SK-N-SH treated with all-trans-retinoic acid at 6 μM for 48 hours (cell line): Measurements from ENCODE around the gene UBE2U.

Experiments
- ATAC-seq: fragments of 200-7000 bp; cut with Tn5 transposase; 3 replicates; pipeline ENCODE4 v1.9.1; 2020; ENCODE audit warnings: mild to moderate bottlenecking, moderate library complexity
- BACH2 ChIP-seq: fragments of 250-450 bp; sonication (Bioruptor Pico); IDR thresholded peaks from 2 replicates; pipeline ENCODE4 v1.9.0; 2021; ENCODE audit warnings: mild to moderate bottlenecking, borderline replicate concordance
- CREB5 ChIP-seq: fragments of 250-450 bp; sonication (Bioruptor Pico); IDR thresholded peaks from 2 replicates; pipeline ENCODE4 v1.5.1; 2020; ENCODE audit warnings: low read depth, mild to moderate bottlenecking, moderate library complexity
- CSRNP3 ChIP-seq: fragments of 250-450 bp; sonication (Bioruptor Pico); IDR thresholded peaks from 2 replicates; pipeline ENCODE4 v1.5.1; 2021; ENCODE audit warnings: mild to moderate bottlenecking, moderate library complexity
- ESRRG ChIP-seq: fragments of 250-450 bp; sonication (Bioruptor Pico); IDR thresholded peaks from 2 replicates; pipeline ENCODE4 v1.6.1; 2021; ENCODE audit warnings: mild to moderate bottlenecking
- GLIS3 ChIP-seq: fragments of 250-450 bp; sonication (Bioruptor Pico); IDR thresholded peaks from 2 replicates; pipeline ENCODE4 v1.5.0; 2020; ENCODE audit warnings: mild to moderate bottlenecking, moderate library complexity
- ISL1 ChIP-seq: fragments of 250-450 bp; sonication (Bioruptor Pico); IDR thresholded peaks from 2 replicates; pipeline ENCODE4 v2.1.2; 2022; ENCODE audit warnings: mild to moderate bottlenecking, moderate library complexity
- OSR1 ChIP-seq: fragments of 250-450 bp; sonication (Bioruptor Pico); IDR thresholded peaks from 2 replicates; pipeline ENCODE4 v1.8.0; 2022; ENCODE audit warnings: moderate library complexity, mild to moderate bottlenecking, inconsistent platforms
- PATZ1 ChIP-seq: fragments of 250-450 bp; sonication (Bioruptor Pico); IDR thresholded peaks from 2 replicates; pipeline ENCODE4 v1.8.0; 2020; ENCODE audit warnings: mild to moderate bottlenecking, moderate library complexity, borderline replicate concordance
- POU6F1 ChIP-seq: fragments of 250-450 bp; sonication (Bioruptor Pico); IDR thresholded peaks from 2 replicates; pipeline ENCODE4 v1.8.0; 2021; ENCODE audit warnings: low read depth, mild to moderate bottlenecking, moderate library complexity, borderline replicate concordance
- PPARA ChIP-seq: fragments of 250-450 bp; sonication (Bioruptor Pico); IDR thresholded peaks from 2 replicates; pipeline ENCODE4 v1.5.0; 2020; ENCODE audit warnings: mild to moderate bottlenecking, borderline replicate concordance
- RARB ChIP-seq: fragments of 250-450 bp; sonication (Bioruptor Pico); IDR thresholded peaks from 2 replicates; pipeline ENCODE4 v1.8.0; 2021; ENCODE audit warnings: mild to moderate bottlenecking, moderate library complexity
- SNAI2 ChIP-seq: fragments of 250-450 bp; sonication (Bioruptor Pico); IDR thresholded peaks from 2 replicates; pipeline ENCODE4 v1.5.0; 2020; ENCODE audit warnings: mild to moderate bottlenecking, moderate library complexity
- TOX ChIP-seq: fragments of 250-450 bp; sonication (Bioruptor Pico); IDR thresholded peaks from 2 replicates; pipeline ENCODE4 v1.8.0; 2021; ENCODE audit warnings: mild to moderate bottlenecking, moderate library complexity, borderline replicate concordance
- TSHZ2 ChIP-seq: fragments of 250-450 bp; sonication (Bioruptor Pico); IDR thresholded peaks from 2 replicates; pipeline ENCODE4 v1.5.0; 2020; ENCODE audit warnings: mild to moderate bottlenecking, moderate library complexity
- ZFP3 ChIP-seq: fragments of 250-450 bp; sonication (Bioruptor Pico); IDR thresholded peaks from 2 replicates; pipeline ENCODE4 v1.5.0; 2020; ENCODE audit warnings: mild to moderate bottlenecking, moderate library complexity
- ZFP30 ChIP-seq: fragments of 450-650 bp; formaldehyde crosslinking; IDR thresholded peaks from 2 replicates; pipeline ENCODE4 v1.5.0; 2022; ENCODE audit warnings: mild to moderate bottlenecking, moderate library complexity
- ZNF565 ChIP-seq: fragments of 450-650 bp; formaldehyde crosslinking; conservative IDR thresholded peaks from 2 replicates; pipeline ENCODE4 v1.5.0; 2020; ENCODE audit warnings: low read depth, mild to moderate bottlenecking, moderate library complexity
- ZNF70 ChIP-seq: fragments of 450-650 bp; formaldehyde crosslinking; IDR thresholded peaks from 2 replicates; pipeline ENCODE4 v1.5.0; 2020; ENCODE audit warnings: mild to moderate bottlenecking, moderate library complexity
- ZNF8 ChIP-seq: fragments of 450-650 bp; formaldehyde crosslinking; IDR thresholded peaks from 2 replicates; pipeline ENCODE4 v1.5.0; 2020; ENCODE audit warnings: mild to moderate bottlenecking, moderate library complexity

Gene UBE2U

GRCh38 chr1:64263856-64264255 is 60.4 kb downstream of the UBE2U start:
- TF ChIP-seq RARB (CRISPR knock-in tag) (no peak), CSRNP3 (CRISPR knock-in tag) (no peak), OSR1 (CRISPR knock-in tag) (no peak), TSHZ2 (no peak), PPARA (no peak), BACH2 (CRISPR knock-in tag) (no peak), TOX (CRISPR knock-in tag) (no peak), POU6F1 (CRISPR knock-in tag) (no peak), ZNF565 (CRISPR knock-in tag) (no peak), ESRRG (CRISPR knock-in tag) (no peak), ISL1 (CRISPR knock-in tag) (no peak), SNAI2 (CRISPR knock-in tag) (no peak), ZNF8 (CRISPR knock-in tag) (no peak), PATZ1 (no peak), ZFP30 (CRISPR knock-in tag) (no peak), GLIS3 (CRISPR knock-in tag) (no peak), ZNF70 (CRISPR knock-in tag) (no peak), ZFP3 (CRISPR knock-in tag) (no peak), CREB5 (no peak)
- ATAC-seq: no peak

GRCh38 chr1:64265141-64265540 is 61.7 kb downstream of the UBE2U start:
- ATAC-seq: no peak

More at GRCh38 chr1:64265141-64265540, 61.7 kb downstream of the UBE2U start:
- TF ChIP-seq POU6F1 (CRISPR knock-in tag): no peak
